WERI-Rb-1 (cell line): Measurements from ENCODE around the gene PPFIA1.

Source experiments
- DNase-seq: peaks from one replicate; pipeline ENCODE4 v3.0.0-alpha.2; 2020
- H3K27ac ChIP-seq: fragments of 250-450 bp; sonication (Bioruptor Pico); 2 replicates; pipeline ENCODE4 v1.5.1; 2020; ENCODE audit warnings: mild to moderate bottlenecking, moderate library complexity
- H3K27me3 ChIP-seq: fragments of 250-450 bp; sonication (Bioruptor Pico); 2 replicates; pipeline ENCODE4 v1.5.1; 2021; ENCODE audit warnings: mild to moderate bottlenecking, low read depth, moderate library complexity; ENCODE audit not compliant: insufficient read depth, severe bottlenecking
- H3K36me3 ChIP-seq: fragments of 250-450 bp; sonication (Bioruptor Pico); 2 replicates; pipeline ENCODE4 v1.5.1; 2020; ENCODE audit warnings: mild to moderate bottlenecking, moderate library complexity
- H3K4me3 ChIP-seq: 2 replicates; pipeline ENCODE4 v1.5.1; 2011; ENCODE audit warnings: low read depth, mild to moderate bottlenecking, control low read depth, low read length
- H3K9me3 ChIP-seq: fragments of 250-450 bp; sonication (Bioruptor Pico); 2 replicates; pipeline ENCODE4 v1.5.1; 2021; ENCODE audit warnings: mild to moderate bottlenecking, moderate library complexity; ENCODE audit not compliant: severe bottlenecking
- CTCF ChIP-seq: IDR thresholded peaks from 2 replicates; pipeline ENCODE4 v1.5.1; 2011; ENCODE audit warnings: low read depth, mild to moderate bottlenecking, control low read depth, inconsistent platforms, low read length

Gene PPFIA1

DNA sequence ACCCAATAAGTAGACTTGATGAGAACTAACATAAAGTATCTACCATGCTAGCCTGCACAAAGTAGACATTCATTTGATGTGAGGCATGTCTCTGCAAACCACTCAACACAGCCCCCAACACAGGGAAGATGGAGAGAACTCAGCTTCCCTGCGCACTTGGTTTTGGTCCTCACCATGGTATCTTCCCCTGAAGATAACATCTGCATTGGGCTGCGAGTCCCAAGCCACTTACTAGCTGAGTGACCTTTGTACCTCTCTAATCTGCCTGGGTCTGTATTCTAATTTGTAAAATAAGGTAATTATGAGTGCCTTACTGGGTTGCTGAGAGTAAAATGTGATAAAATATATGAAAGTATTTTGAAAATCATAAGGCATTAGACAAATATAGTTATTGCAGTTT lies 30.7 kb downstream of the PPFIA1 start:
- no peak for DNase-seq
- no peak overlapping the region for H3K27ac ChIP-seq
- H3K27me3 ChIP-seq, result no peaks in the 10 kb centered on the region
- peaks cover 36% of the 10 kb centered on the region for H3K36me3 ChIP-seq
- no peak overlapping the region for H3K4me3 ChIP-seq
- no peak for TF ChIP-seq CTCF
- H3K9me3 ChIP-seq, result no peaks in the 10 kb centered on the region

DNA sequence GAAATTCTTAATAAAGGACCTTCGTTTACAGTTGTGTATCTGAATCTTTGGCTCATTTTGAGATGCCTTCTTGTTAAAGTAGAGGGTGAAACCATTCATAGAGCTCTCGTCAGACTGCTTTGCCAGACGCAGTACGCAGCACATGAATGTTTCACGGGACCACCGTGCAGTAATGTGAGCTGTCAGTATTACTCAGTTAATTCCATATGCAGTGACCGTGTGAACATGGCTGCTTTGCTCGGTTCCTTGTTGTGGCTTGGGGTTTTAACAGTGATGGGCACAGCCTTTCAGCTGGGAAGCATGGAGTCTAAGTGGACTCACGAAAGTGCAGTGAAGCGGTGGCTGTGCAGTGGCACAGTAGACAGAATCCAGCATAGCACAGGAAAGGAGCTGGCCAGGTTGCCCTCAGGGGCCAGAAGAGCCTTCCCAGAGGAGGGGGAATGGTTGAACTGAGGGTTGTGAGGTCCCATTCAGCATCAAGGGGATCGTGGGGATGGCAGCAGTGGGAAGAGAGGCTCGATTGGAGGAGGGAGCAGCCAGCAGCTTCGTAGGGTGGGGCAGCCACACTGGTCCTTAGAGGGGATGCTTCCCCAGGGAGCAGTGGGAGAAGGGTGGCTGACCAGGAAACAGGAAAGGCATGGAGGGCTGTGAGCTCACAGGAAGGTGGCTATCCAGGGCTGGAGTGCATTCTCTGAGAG lies 31.4 kb downstream of the PPFIA1 start:
- Histone ChIP-seq H3K4me3 (no peak overlapping the region), H3K36me3 (peaks cover 40% of the 10 kb centered on the region), H3K27ac (no peak overlapping the region), H3K27me3 (no peaks in the 10 kb centered on the region), H3K9me3 (no peaks in the 10 kb centered on the region)
- no peak for DNase-seq
- TF ChIP-seq CTCF, result no peak

DNA sequence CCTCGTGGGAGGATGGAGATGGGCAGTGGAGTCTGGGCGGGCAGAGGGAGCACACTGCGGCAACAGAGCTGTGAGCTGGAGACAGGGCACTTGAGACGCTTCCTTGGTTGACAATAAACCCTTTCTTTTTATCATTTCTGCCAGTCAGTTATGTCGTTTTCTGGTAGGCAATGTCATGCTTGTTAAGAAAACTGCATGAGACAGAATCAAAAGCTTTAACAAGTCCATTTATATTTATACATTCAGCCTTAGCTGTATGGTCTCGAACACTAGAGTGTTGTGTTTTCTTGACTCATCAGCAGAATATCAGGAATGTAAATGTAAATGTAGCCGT lies 31.9 kb downstream of the PPFIA1 start:
- no peak for DNase-seq
- Histone ChIP-seq H3K27me3 (no peaks in the 10 kb centered on the region), H3K27ac (no peak overlapping the region), H3K36me3 (peaks cover 41% of the 10 kb centered on the region), H3K4me3 (no peak overlapping the region), H3K9me3 (no peaks in the 10 kb centered on the region)
- no peak for TF ChIP-seq CTCF

DNA sequence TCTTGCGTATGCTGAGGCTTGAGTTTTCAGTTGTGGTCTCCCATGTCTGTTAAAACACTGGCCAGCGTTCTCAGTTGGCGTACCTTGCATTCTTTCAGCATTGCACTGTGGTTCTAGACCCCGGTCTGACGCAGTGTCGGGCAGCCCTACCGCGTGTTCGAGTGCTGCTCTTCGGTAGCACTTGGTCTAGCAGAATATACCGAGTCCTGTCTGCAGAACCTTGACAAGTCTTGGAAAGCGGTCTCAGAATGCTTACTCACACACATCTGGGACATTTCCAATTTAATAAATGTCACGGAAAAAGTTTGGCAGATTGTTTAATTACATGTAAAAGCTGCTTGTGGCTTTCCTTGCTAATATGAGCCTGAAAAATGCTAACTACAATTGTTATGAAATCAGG lies 32.6 kb downstream of the PPFIA1 start:
- no peak overlapping the region for H3K4me3 ChIP-seq
- no peak for TF ChIP-seq CTCF

DNA sequence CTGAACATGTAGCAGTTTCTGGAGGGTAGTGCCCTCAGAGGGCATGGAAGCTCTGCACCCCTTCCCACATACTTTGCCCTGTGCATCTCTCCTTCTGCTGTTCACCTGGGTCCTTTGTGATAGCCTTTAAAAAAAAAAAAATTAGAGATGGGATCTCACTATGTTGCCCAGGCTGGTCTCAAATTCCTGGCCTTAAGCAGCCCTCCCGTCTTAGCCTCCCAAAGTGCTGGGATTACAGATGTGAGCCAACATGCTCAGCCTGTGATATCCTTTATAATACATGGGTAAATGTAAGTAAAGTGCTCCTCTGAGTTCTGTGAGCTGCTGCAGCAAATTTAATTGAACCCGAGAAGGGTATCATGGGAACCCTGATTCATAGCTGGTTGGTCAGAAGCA lies 33.7 kb downstream of the PPFIA1 start:
- Histone ChIP-seq H3K27me3 (no peaks in the 10 kb centered on the region), H3K4me3 (no peak overlapping the region), H3K9me3 (no peaks in the 10 kb centered on the region), H3K27ac (no peak overlapping the region), H3K36me3 (peaks cover 32% of the 10 kb centered on the region)
- DNase-seq, result no peak
- TF ChIP-seq CTCF, result no peak

More for the DNA sequence above, 32.6 kb downstream of the PPFIA1 start:
- Histone ChIP-seq H3K36me3 (peaks cover 39% of the 10 kb centered on the region), H3K9me3 (no peaks in the 10 kb centered on the region), H3K27ac (no peak overlapping the region), H3K27me3 (no peaks in the 10 kb centered on the region)
- no peak for DNase-seq

GRCh38 chr11:70305501-70305900 lies 35.0 kb downstream of the PPFIA1 start:
- no peaks in the 10 kb centered on the region for H3K27me3 ChIP-seq
- no peaks in the 10 kb centered on the region for H3K9me3 ChIP-seq
- no peak overlapping the region for H3K4me3 ChIP-seq
- TF ChIP-seq CTCF, result no peak
- H3K36me3 ChIP-seq, result peaks cover 30% of the 10 kb centered on the region
- no peak overlapping the region for H3K27ac ChIP-seq
- no peak for DNase-seq
